SK-MEL-5 (cell line): Measurements from ENCODE around the gene GEMIN5. TPM values are rescaled to one million over a fixed set of nuclear protein-coding genes. Genes with fewer than 3 reads are reported as not detected.

Source experiments
- DNase-seq: peaks from one replicate; pipeline ENCODE4 v3.0.0-alpha.2; 2016; ENCODE audit warnings: low read depth, low spot score
- in situ Hi-C: cut with HindIII; loops from 2 replicates; pipeline ENCODE4 v1.10.0; 2016; ENCODE audit warnings: low sequenced_read_pairs, high pct_unique_total_duplicates, low pct_unique_long_range_greater_than_20kb
- total RNA-seq: library from RNA; depleted of rRNA; stranded (reverse); fragments of >200 nt; shearing (Covaris generic); gene quantifications from 2 replicates; pipeline ENCODE4 v1.2.3, GENCODE V29; 2014

GEMIN5 gene
- total RNA-seq, 1 experiment from 2014 or later: 20.2 TPM

- DNase-seq: no peak
- in situ Hi-C loops: no loop called here
Observed at GRCh38 chr5:154899151-154899816, 38.7 kb downstream of the GEMIN5 start.

GRCh38 chr5:154898210-154898609 is 39.8 kb downstream of the GEMIN5 start:
- no peak for DNase-seq
- in situ Hi-C loops: no loop called here

GRCh38 chr5:154896562-154897165 is 41.3 kb downstream of the GEMIN5 start:
- DNase-seq: no peak
- in situ Hi-C loops: no loop called here

GRCh38 chr5:154895606-154896561 is 42.1 kb downstream of the GEMIN5 start:
- in situ Hi-C loops: no loop called here
- DNase-seq: no peak

- no peak for DNase-seq
Observed at GRCh38 chr5:154893381-154893780, 44.6 kb downstream of the GEMIN5 start.

GRCh38 chr5:154892369-154892771 is 45.6 kb downstream of the GEMIN5 start:
- in situ Hi-C loops: no loop called here
- no peak for DNase-seq

More at GRCh38 chr5:154893381-154893780, 44.6 kb downstream of the GEMIN5 start:
- in situ Hi-C loops: no loop called here

- no peak for DNase-seq
- in situ Hi-C loops: no loop called here
Observed at GRCh38 chr5:154885439-154885838, 52.6 kb downstream of the GEMIN5 start.

- no peak for DNase-seq
- in situ Hi-C loops: no loop called here
Observed at GRCh38 chr5:154884424-154884823, 53.6 kb downstream of the GEMIN5 start.

- in situ Hi-C loops: no loop called here
- no peak for DNase-seq
Observed at GRCh38 chr5:154881986-154882385, 56.0 kb downstream of the GEMIN5 start.

- in situ Hi-C loops: no loop called here
- no peak for DNase-seq
Observed at GRCh38 chr5:154878642-154879335, 59.2 kb downstream of the GEMIN5 start.

GRCh38 chr5:154873791-154874331 is 64.2 kb downstream of the GEMIN5 start:
- in situ Hi-C loops: no loop called here
- DNase-seq: no peak

GRCh38 chr5:154871734-154872133 is 66.3 kb downstream of the GEMIN5 start:
- DNase-seq: no peak
- in situ Hi-C loops: no loop called here

GRCh38 chr5:154868702-154869101 is 69.3 kb downstream of the GEMIN5 start:
- in situ Hi-C loops: no loop called here
- DNase-seq: peak; percentile 43

- no peak for DNase-seq
- in situ Hi-C loops: no loop called here
Observed at GRCh38 chr5:154866841-154867240, 71.2 kb downstream of the GEMIN5 start.

GRCh38 chr5:154865466-154866184 is 72.4 kb downstream of the GEMIN5 start:
- DNase-seq: no peak
- in situ Hi-C loops: no loop called here

GRCh38 chr5:154863291-154864080 is 74.5 kb downstream of the GEMIN5 start:
- in situ Hi-C loops: no loop called here

More at GRCh38 chr5:154863291-154864080, 74.5 kb downstream of the GEMIN5 start:
- no peak for DNase-seq
